Measurements from ENCODE around the gene ZCRB1.
"Not testable (repeated sequence)": the region's sequence is repeated elsewhere in the genome, so short reads cannot be mapped to it uniquely, and the experiment has no call there.

- TF ChIP-seq EZH2phosphoT487, CTCF (IDR thresholded peaks at IDR 0.05; ENCODE audit: low read length): not testable (repeated sequence)
These were observed 24.1 kb upstream of the ZCRB1 start for GRCh38 chr12:42350021-42350407.
